HepG2 (cell line): ENCODE results near the gene SEPHS2. TPM values are rescaled to one million over a fixed set of nuclear protein-coding genes. Genes with fewer than 3 reads are reported as not detected.

ENCODE experiments used
- ARHGAP35 ChIP-seq: sonication (generic); formaldehyde crosslinking; IDR thresholded peaks from 2 replicates; pipeline ENCODE4 v1.9.0; 2022; ENCODE audit warnings: mild to moderate bottlenecking, inconsistent platforms, moderate library complexity, missing genetic modification reagents, borderline replicate concordance
- DNMT1 ChIP-seq: sonication (generic); formaldehyde crosslinking; IDR thresholded peaks from 2 replicates; pipeline ENCODE4 v1.5.1; 2020; ENCODE audit warnings: mild to moderate bottlenecking, missing genetic modification reagents
- HDAC2 ChIP-seq: sonication (generic); formaldehyde crosslinking; IDR thresholded peaks from 2 replicates; pipeline ENCODE4 v1.4.0; 2020; ENCODE audit warnings: missing genetic modification reagents
- JARID2 ChIP-seq: sonication (generic); formaldehyde crosslinking; IDR thresholded peaks from 2 replicates; pipeline ENCODE4 v1.8.1; 2023; ENCODE audit warnings: missing genetic modification reagents, inconsistent platforms; ENCODE audit not compliant: insufficient replicate concordance
- KDM6A ChIP-seq: IDR thresholded peaks from 2 replicates; pipeline ENCODE4 v1.6.1; 2016; ENCODE audit warnings: low read depth
- PAX8 ChIP-seq: sonication (generic); formaldehyde crosslinking; IDR thresholded peaks from 2 replicates; pipeline ENCODE4 v1.8.0; 2022; ENCODE audit warnings: mild to moderate bottlenecking, missing genetic modification reagents, borderline replicate concordance
- RBFOX2 ChIP-seq: fragments of 200-400 bp; formaldehyde crosslinking; IDR thresholded peaks from 2 replicates; pipeline ENCODE4 v1.6.1; 2017; ENCODE audit warnings: low read depth, mild to moderate bottlenecking, low read length
- REXO4 ChIP-seq: sonication (generic); formaldehyde crosslinking; IDR thresholded peaks from 2 replicates; pipeline ENCODE4 v1.8.0; 2022; ENCODE audit warnings: missing genetic modification reagents, mild to moderate bottlenecking, borderline replicate concordance
- ZNF292 ChIP-seq: sonication (generic); formaldehyde crosslinking; IDR thresholded peaks from 2 replicates; pipeline ENCODE4 v1.8.1; 2022; ENCODE audit warnings: mild to moderate bottlenecking, low read depth, missing genetic modification reagents, borderline replicate concordance
- ZNF329 ChIP-seq: sonication (generic); formaldehyde crosslinking; IDR thresholded peaks from 2 replicates; pipeline ENCODE4 v1.9.0; 2021; ENCODE audit warnings: low read depth, mild to moderate bottlenecking, missing genetic modification reagents
- ZNF33B ChIP-seq: sonication (generic); formaldehyde crosslinking; IDR thresholded peaks from 2 replicates; pipeline ENCODE4 v1.5.1; 2020; ENCODE audit warnings: mild to moderate bottlenecking, missing genetic modification reagents
- ZNF652 ChIP-seq: IDR thresholded peaks from 2 replicates; pipeline ENCODE4 v1.6.1; 2016; ENCODE audit warnings: low read depth, borderline replicate concordance
- polyA plus RNA-seq, 8 experiments: library from polyadenylated mRNA; depleted of rRNA in 3 of 8; stranded (reverse) in 7 of 8; unstranded in 1 of 8; fragments of >200 nt; fragmentation: Illumina TruSeq in 4 of 8; extraction: Trizol in 4 of 8; gene quantifications; 2 replicates each; pipeline versions ENCODE4 v1.2.1 to v1.2.3, GENCODE V29; 2011 to 2016; ENCODE audit warnings: low read depth in 4 of 8, missing spikeins in 1 of 8, mixed read lengths in 1 of 8; ENCODE audit not compliant: insufficient read depth in 1 of 8
- total RNA-seq, 5 experiments: library from RNA; depleted of rRNA; stranded (reverse); fragments of >200 nt; fragmentation: Illumina TruSeq; extraction: Trizol; gene quantifications; 2 replicates each; pipeline ENCODE4 v1.2.3, GENCODE V29; 2016; ENCODE audit warnings: low read depth in 1 of 5
- TF ChIP-seq, protein P1 (sequence below): sonication (generic); formaldehyde crosslinking; IDR thresholded peaks from 2 replicates; pipeline ENCODE4 v1.5.1; 2020; ENCODE audit warnings: missing genetic modification reagents, mild to moderate bottlenecking, borderline replicate concordance
- TF ChIP-seq, protein P2 (sequence below): IDR thresholded peaks from 2 replicates; pipeline ENCODE4 v1.6.1; 2016; ENCODE audit warnings: mild to moderate bottlenecking
- TF ChIP-seq, protein P3 (sequence below): sonication (generic); formaldehyde crosslinking; conservative IDR thresholded peaks from 2 replicates; pipeline ENCODE4 v1.4.0; 2020; ENCODE audit warnings: missing genetic modification reagents
- TF ChIP-seq, protein P4 (sequence below), 2 experiments: sonication (generic) in 1 of 2; formaldehyde crosslinking in 1 of 2; IDR thresholded peaks; 2 replicates each; pipeline versions ENCODE4 v1.4.0 to v1.6.1; 2018 to 2020; ENCODE audit warnings: missing genetic modification reagents in 2 of 2, borderline replicate concordance in 1 of 2, low read depth in 1 of 2, mild to moderate bottlenecking in 1 of 2, missing biosample characterization in 1 of 2
- TF ChIP-seq, protein P5 (sequence below): sonication (generic); formaldehyde crosslinking; IDR thresholded peaks from 2 replicates; pipeline ENCODE4 v1.4.0; 2020; ENCODE audit warnings: missing genetic modification reagents, borderline replicate concordance

Gene SEPHS2
- total and polyA plus RNA-seq, 2 of the 13 experiments (the other 11 are each of a cell fraction or from before 2014, with no cell fraction given), result 20.7 to 127 TPM

DNA sequence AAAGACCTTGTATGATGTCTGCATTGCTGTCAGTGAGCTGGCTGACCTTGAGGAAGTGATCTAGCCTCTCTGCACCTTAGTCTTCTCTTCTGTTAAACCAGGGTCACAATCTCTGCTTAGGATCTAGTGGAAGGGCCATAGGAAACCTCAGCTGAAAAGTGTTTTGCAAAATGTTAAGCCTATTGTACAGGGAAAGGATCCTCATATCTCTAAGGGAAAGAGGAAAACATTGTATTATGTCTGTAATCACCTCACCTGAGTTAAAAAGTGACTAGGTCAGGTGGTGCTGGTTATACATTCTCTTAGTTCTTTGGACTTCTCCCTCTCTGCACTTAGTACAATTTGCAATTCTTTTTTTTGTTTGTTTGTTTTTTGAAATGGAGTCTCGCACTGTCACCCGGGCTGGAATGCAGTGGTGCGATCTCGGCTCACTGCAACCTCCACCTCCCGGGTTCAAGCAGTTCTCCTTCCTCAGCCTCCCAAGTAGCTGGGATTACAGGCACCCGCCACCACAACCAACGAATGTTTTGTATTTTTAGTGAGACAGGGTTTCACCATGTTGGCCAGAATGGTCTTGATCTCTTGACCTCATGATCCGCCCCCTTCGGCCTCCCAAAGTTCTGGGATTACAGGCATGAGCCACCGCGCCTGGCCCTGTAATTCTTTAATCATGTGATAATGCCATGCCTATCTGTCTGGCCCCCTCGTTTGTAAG, 2.0 kb upstream of the SEPHS2 start (continued):
- no peak for TF ChIP-seq PAX8 (CRISPR knock-in tag)
- TF ChIP-seq HDAC2 (CRISPR knock-in tag), result peak; percentile 93
- TF ChIP-seq, protein P1, sequence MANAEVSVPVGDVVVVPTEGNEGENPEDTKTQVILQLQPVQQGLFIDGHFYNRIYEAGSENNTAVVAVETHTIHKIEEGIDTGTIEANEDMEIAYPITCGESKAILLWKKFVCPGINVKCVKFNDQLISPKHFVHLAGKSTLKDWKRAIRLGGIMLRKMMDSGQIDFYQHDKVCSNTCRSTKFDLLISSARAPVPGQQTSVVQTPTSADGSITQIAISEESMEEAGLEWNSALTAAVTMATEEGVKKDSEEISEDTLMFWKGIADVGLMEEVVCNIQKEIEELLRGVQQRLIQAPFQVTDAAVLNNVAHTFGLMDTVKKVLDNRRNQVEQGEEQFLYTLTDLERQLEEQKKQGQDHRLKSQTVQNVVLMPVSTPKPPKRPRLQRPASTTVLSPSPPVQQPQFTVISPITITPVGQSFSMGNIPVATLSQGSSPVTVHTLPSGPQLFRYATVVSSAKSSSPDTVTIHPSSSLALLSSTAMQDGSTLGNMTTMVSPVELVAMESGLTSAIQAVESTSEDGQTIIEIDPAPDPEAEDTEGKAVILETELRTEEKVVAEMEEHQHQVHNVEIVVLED (CRISPR knock-in tag), result peak; percentile 54; the same call in 1 of the 2 replicates
- TF ChIP-seq ZNF292 (CRISPR knock-in tag), result peak; percentile 88; the same call in 1 of the 2 replicates
- TF ChIP-seq, protein P2, sequence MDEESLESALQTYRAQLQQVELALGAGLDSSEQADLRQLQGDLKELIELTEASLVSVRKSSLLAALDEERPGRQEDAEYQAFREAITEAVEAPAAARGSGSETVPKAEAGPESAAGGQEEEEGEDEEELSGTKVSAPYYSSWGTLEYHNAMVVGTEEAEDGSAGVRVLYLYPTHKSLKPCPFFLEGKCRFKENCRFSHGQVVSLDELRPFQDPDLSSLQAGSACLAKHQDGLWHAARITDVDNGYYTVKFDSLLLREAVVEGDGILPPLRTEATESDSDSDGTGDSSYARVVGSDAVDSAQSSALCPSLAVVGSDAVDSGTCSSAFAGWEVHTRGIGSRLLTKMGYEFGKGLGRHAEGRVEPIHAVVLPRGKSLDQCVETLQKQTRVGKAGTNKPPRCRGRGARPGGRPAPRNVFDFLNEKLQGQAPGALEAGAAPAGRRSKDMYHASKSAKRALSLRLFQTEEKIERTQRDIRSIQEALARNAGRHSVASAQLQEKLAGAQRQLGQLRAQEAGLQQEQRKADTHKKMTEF (CRISPR knock-in tag), result peak; percentile 96
- no peak; the same call in 1 of the 2 replicates for TF ChIP-seq ARHGAP35 (CRISPR knock-in tag)
- TF ChIP-seq ZNF329 (CRISPR knock-in tag), result no peak
- no peak for TF ChIP-seq JARID2 (CRISPR knock-in tag)
- peak; percentile 34; the same call in 1 of the 2 replicates for TF ChIP-seq ZNF33B (CRISPR knock-in tag)
- TF ChIP-seq RBFOX2, result peak; percentile 59
- TF ChIP-seq, protein P3, sequence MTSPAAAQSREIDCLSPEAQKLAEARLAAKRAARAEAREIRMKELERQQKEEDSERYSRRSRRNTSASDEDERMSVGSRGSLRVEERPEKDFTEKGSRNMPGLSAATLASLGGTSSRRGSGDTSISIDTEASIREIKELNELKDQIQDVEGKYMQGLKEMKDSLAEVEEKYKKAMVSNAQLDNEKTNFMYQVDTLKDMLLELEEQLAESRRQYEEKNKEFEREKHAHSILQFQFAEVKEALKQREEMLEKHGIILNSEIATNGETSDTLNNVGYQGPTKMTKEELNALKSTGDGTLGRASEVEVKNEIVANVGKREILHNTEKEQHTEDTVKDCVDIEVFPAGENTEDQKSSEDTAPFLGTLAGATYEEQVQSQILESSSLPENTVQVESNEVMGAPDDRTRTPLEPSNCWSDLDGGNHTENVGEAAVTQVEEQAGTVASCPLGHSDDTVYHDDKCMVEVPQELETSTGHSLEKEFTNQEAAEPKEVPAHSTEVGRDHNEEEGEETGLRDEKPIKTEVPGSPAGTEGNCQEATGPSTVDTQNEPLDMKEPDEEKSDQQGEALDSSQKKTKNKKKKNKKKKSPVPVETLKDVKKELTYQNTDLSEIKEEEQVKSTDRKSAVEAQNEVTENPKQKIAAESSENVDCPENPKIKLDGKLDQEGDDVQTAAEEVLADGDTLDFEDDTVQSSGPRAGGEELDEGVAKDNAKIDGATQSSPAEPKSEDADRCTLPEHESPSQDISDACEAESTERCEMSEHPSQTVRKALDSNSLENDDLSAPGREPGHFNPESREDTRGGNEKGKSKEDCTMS (CRISPR knock-in tag), result no peak
- no peak for TF ChIP-seq REXO4 (CRISPR knock-in tag)
- peak; percentile 93 for TF ChIP-seq KDM6A (CRISPR knock-in tag)
- TF ChIP-seq ZNF652, result 0 out of 2 replicates have a peak, but pooled peaks have one; percentile 40
- no peak for TF ChIP-seq DNMT1 (CRISPR knock-in tag)
- TF ChIP-seq, protein P4, sequence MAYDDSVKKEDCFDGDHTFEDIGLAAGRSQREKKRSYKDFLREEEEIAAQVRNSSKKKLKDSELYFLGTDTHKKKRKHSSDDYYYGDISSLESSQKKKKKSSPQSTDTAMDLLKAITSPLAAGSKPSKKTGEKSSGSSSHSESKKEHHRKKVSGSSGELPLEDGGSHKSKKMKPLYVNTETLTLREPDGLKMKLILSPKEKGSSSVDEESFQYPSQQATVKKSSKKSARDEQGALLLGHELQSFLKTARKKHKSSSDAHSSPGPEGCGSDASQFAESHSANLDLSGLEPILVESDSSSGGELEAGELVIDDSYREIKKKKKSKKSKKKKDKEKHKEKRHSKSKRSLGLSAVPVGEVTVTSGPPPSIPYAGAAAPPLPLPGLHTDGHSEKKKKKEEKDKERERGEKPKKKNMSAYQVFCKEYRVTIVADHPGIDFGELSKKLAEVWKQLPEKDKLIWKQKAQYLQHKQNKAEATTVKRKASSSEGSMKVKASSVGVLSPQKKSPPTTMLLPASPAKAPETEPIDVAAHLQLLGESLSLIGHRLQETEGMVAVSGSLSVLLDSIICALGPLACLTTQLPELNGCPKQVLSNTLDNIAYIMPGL (CRISPR knock-in tag; IDR thresholded peaks at IDR 0.05; ENCODE audit: borderline replicate concordance in 1 of 2, low read depth in 1 of 2), result peak; percentile 65 to 74
- TF ChIP-seq, protein P5, sequence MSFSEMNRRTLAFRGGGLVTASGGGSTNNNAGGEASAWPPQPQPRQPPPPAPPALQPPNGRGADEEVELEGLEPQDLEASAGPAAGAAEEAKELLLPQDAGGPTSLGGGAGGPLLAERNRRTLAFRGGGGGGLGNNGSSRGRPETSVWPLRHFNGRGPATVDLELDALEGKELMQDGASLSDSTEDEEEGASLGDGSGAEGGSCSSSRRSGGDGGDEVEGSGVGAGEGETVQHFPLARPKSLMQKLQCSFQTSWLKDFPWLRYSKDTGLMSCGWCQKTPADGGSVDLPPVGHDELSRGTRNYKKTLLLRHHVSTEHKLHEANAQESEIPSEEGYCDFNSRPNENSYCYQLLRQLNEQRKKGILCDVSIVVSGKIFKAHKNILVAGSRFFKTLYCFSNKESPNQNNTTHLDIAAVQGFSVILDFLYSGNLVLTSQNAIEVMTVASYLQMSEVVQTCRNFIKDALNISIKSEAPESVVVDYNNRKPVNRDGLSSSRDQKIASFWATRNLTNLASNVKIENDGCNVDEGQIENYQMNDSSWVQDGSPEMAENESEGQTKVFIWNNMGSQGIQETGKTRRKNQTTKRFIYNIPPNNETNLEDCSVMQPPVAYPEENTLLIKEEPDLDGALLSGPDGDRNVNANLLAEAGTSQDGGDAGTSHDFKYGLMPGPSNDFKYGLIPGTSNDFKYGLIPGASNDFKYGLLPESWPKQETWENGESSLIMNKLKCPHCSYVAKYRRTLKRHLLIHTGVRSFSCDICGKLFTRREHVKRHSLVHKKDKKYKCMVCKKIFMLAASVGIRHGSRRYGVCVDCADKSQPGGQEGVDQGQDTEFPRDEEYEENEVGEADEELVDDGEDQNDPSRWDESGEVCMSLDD (CRISPR knock-in tag), result no peak
